Measurements from ENCODE around the gene NELL1. TPM values are rescaled to one million over a fixed set of nuclear protein-coding genes. Genes with fewer than 3 reads are reported as not detected.

Gene NELL1
- total RNA-seq, 1 donor from 2014 or later, result 0.45 TPM

GRCh38 chr11:20634044-20634443 is 35.3 kb upstream of the NELL1 start:
- Mint-ChIP-seq H3K9me3 (ENCODE audit: unreplicated experiment) (peaks cover 2% of the 10 kb centered on the region), H3K36me3 (ENCODE audit: low read depth, unreplicated experiment) (no peaks in the 10 kb centered on the region), H3K27me3 (ENCODE audit: low read depth, unreplicated experiment) (peaks cover 6% of the 10 kb centered on the region), H3K27ac (ENCODE audit: unreplicated experiment) (no peak overlapping the region), H3K4me3 (ENCODE audit: unreplicated experiment) (no peak overlapping the region), H3K4me1 (ENCODE audit: low read depth, unreplicated experiment) (no peaks in the 10 kb centered on the region)
- Histone ChIP-seq H3K9ac (ENCODE audit: low read length) (no peak overlapping the region), H4K20me1 (ENCODE audit: insufficient read depth, low read length) (no peaks in the 10 kb centered on the region), H3K4me2 (ENCODE audit: low read length) (no peak overlapping the region), H3K27ac (ENCODE audit: low read depth, low read length) (no peak overlapping the region), H3K4me1 (ENCODE audit: insufficient read depth, low read length) (no peaks in the 10 kb centered on the region), H3K79me2 (ENCODE audit: insufficient read depth, low read length) (no peaks in the 10 kb centered on the region), H3K4me3 (ENCODE audit: insufficient read depth, low read depth, low read length) (no peak overlapping the region), H3K27me3 (ENCODE audit: insufficient read depth, low read length) (no peaks in the 10 kb centered on the region), H2AFZ (ENCODE audit: low read depth, low read length) (no peak overlapping the region), H3K9me3 (ENCODE audit: insufficient read depth, low read depth, low read length) (no peaks in the 10 kb centered on the region), H3K36me3 (ENCODE audit: insufficient read depth, low read length) (no peaks in the 10 kb centered on the region)
- FAIRE-seq (no peak), DNase-seq (ENCODE audit: low read depth) (no peak)
- no peak for TF ChIP-seq EZH2 (IDR thresholded peaks at IDR 0.05; ENCODE audit: insufficient read depth, low read length)
- TF ChIP-seq CTCF (IDR thresholded peaks at IDR 0.05; ENCODE audit: insufficient read depth, low read depth, low read length), result no peak

- no peak overlapping the region for H3K27ac ChIP-seq (ENCODE audit: low read depth, low read length)
- DNase-seq (ENCODE audit: low read depth) (no peak), FAIRE-seq (no peak)
- H3K4me3 ChIP-seq (ENCODE audit: insufficient read depth, low read depth, low read length), result no peak overlapping the region
- Mint-ChIP-seq H3K27me3 (ENCODE audit: low read depth, unreplicated experiment) (peaks cover 7% of the 10 kb centered on the region), H3K36me3 (ENCODE audit: low read depth, unreplicated experiment) (no peaks in the 10 kb centered on the region), H3K4me1 (ENCODE audit: low read depth, unreplicated experiment) (no peaks in the 10 kb centered on the region), H3K9me3 (ENCODE audit: unreplicated experiment) (peaks cover 2% of the 10 kb centered on the region), H3K27ac (ENCODE audit: unreplicated experiment) (no peak overlapping the region), H3K4me3 (ENCODE audit: unreplicated experiment) (no peak overlapping the region)
- H3K36me3 ChIP-seq (ENCODE audit: insufficient read depth, low read length), result no peaks in the 10 kb centered on the region
- no peaks in the 10 kb centered on the region for H3K79me2 ChIP-seq (ENCODE audit: insufficient read depth, low read length)
- H3K4me2 ChIP-seq (ENCODE audit: low read length), result no peak overlapping the region
- no peaks in the 10 kb centered on the region for H4K20me1 ChIP-seq (ENCODE audit: insufficient read depth, low read length)
- H3K4me1 ChIP-seq (ENCODE audit: insufficient read depth, low read length), result no peaks in the 10 kb centered on the region
- no peaks in the 10 kb centered on the region for H3K9me3 ChIP-seq (ENCODE audit: insufficient read depth, low read depth, low read length)
- H2AFZ ChIP-seq (ENCODE audit: low read depth, low read length), result no peak overlapping the region
- TF ChIP-seq CTCF (IDR thresholded peaks at IDR 0.05; ENCODE audit: insufficient read depth, low read depth, low read length), result no peak
- H3K9ac ChIP-seq (ENCODE audit: low read length), result no peak overlapping the region
- H3K27me3 ChIP-seq (ENCODE audit: insufficient read depth, low read length), result no peaks in the 10 kb centered on the region
These were observed 34.6 kb upstream of the NELL1 start for GRCh38 chr11:20634781-20635180.

GRCh38 chr11:20638074-20638473 is 31.3 kb upstream of the NELL1 start:
- Histone ChIP-seq H3K27ac (ENCODE audit: low read depth, low read length) (no peak overlapping the region), H3K9me3 (ENCODE audit: insufficient read depth, low read depth, low read length) (no peaks in the 10 kb centered on the region), H4K20me1 (ENCODE audit: insufficient read depth, low read length) (no peaks in the 10 kb centered on the region), H3K79me2 (ENCODE audit: insufficient read depth, low read length) (no peaks in the 10 kb centered on the region), H3K36me3 (ENCODE audit: insufficient read depth, low read length) (no peaks in the 10 kb centered on the region), H3K4me1 (ENCODE audit: insufficient read depth, low read length) (no peaks in the 10 kb centered on the region), H3K9ac (ENCODE audit: low read length) (no peak overlapping the region), H3K4me3 (ENCODE audit: insufficient read depth, low read depth, low read length) (no peak overlapping the region), H3K27me3 (ENCODE audit: insufficient read depth, low read length) (no peaks in the 10 kb centered on the region), H3K4me2 (ENCODE audit: low read length) (no peak overlapping the region), H2AFZ (ENCODE audit: low read depth, low read length) (no peak overlapping the region)
- H3K4me3 Mint-ChIP-seq (ENCODE audit: unreplicated experiment), result no peak overlapping the region
- DNase-seq (ENCODE audit: low read depth) (no peak), FAIRE-seq (no peak)
- peaks cover 2% of the 10 kb centered on the region for H3K9me3 Mint-ChIP-seq (ENCODE audit: unreplicated experiment)
- H3K27me3 Mint-ChIP-seq (ENCODE audit: low read depth, unreplicated experiment), result peaks cover 10% of the 10 kb centered on the region
- TF ChIP-seq CTCF (IDR thresholded peaks at IDR 0.05; ENCODE audit: insufficient read depth, low read depth, low read length) (no peak), EZH2 (IDR thresholded peaks at IDR 0.05; ENCODE audit: insufficient read depth, low read length) (no peak)
- H3K4me1 Mint-ChIP-seq (ENCODE audit: low read depth, unreplicated experiment), result no peaks in the 10 kb centered on the region
- H3K36me3 Mint-ChIP-seq (ENCODE audit: low read depth, unreplicated experiment), result no peaks in the 10 kb centered on the region
- no peak overlapping the region for H3K27ac Mint-ChIP-seq (ENCODE audit: unreplicated experiment)

All from astrocyte (in vitro differentiated cells and primary cell).